Natural killer cell treated with Interleukin-12 subunit alpha and Interleukin-12 subunit beta and Interleukin-15 and Interleukin-18, amount 100 ng/mL, for 72 hours (primary cell): Measurements from ENCODE around the gene POLR2L. TPM values are rescaled to one million over a fixed set of nuclear protein-coding genes. Genes with fewer than 3 reads are reported as not detected.

Experiments used
- ATAC-seq, 2 donors: fragments of 150-1000 bp; cut with Tn5 transposase in 1 of 2; sonication (Bioruptor Pico), chemical (Tn5 transposase) in 1 of 2; 2 replicates each; pipeline ENCODE4 v1.10.0; 2021
- DNase-seq: peaks from one replicate; pipeline ENCODE4 v3.0.0; 2022; ENCODE audit warnings: low spot score
- H3K27ac Mint-ChIP-seq, 2 donors: 1 replicate in 1 of 2; 2 replicates in 1 of 2; pipeline ENCODE4 v1.8.0; 2022; ENCODE audit warnings: mixed read lengths in 2 of 2, mild to moderate bottlenecking in 1 of 2, moderate library complexity in 1 of 2
- H3K27me3 Mint-ChIP-seq, 2 donors: 1 replicate in 1 of 2; 2 replicates in 1 of 2; pipeline ENCODE4 v1.8.0; 2022; ENCODE audit warnings: mixed read lengths in 2 of 2
- H3K36me3 Mint-ChIP-seq: one replicate; pipeline ENCODE4 v1.8.0; 2022; ENCODE audit warnings: mixed read lengths
- H3K4me1 Mint-ChIP-seq, 2 donors: 1 replicate in 1 of 2; 2 replicates in 1 of 2; pipeline ENCODE4 v1.8.0; 2022; ENCODE audit warnings: low read depth in 2 of 2, mixed read lengths in 2 of 2, mild to moderate bottlenecking in 1 of 2
- H3K4me3 Mint-ChIP-seq: one replicate; pipeline ENCODE4 v1.8.0; 2022; ENCODE audit warnings: mixed read lengths
- H3K9me3 Mint-ChIP-seq: 2 replicates; pipeline ENCODE4 v1.8.0; 2022; ENCODE audit warnings: mixed read lengths
- total RNA-seq, 2 donors: library from RNA; stranded (reverse); gene quantifications; one replicate each; pipeline ENCODE4 v1.2.3, GENCODE V29; 2022

Gene POLR2L
- total RNA-seq, 2 donors from 2014 or later, result 97.4 to 97.8 TPM

DNA sequence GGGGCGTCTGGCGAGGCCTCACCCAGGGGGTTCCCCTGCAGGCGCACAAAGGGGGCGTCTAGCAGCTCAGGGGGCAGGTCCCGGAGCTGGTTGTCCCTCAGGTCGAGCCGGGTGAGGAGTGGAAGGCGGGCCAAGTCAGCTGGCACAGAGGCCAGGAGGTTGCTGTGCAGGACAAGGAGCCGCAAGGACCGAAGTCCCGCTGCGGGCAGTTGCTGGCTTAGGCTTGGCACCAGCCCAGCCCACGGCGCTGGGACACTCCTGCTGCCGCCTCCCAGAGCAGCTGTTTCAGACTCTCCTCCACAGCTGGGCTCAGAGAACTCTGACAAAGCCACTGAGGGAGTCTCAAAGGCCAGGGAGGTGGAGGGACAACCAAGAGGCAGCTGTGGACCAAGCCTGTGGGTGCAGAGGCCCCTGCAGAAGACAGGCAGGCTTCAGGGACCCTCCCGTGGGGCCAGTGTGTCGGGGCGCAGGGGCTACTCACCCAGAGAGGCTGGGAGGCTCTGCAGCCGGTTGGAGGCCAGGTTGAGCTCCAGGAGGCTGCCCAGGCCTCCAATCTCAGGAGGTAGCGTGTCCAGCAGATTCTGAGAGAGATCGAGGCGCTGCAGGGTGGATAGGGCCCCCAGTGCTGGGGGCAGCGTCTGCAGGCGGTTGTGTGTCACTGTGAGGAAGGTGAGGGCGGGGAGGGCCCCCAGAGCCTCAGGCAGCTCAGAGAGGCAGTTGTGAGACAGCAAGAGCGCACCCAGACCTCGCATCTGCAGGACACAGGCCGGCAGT, 39.4 kb downstream of the POLR2L start:
- no peak overlapping the region for H3K4me3 Mint-ChIP-seq
- DNase-seq, result no peak
- no peaks in the 10 kb centered on the region for H3K9me3 Mint-ChIP-seq
- ATAC-seq, result no peak
- H3K4me1 Mint-ChIP-seq, result peaks cover 2 to 4% of the 10 kb centered on the region in 2 donors
- no peaks in the 10 kb centered on the region for H3K36me3 Mint-ChIP-seq
- no peak overlapping the region for H3K27ac Mint-ChIP-seq
- H3K27me3 Mint-ChIP-seq, result no peaks in the 10 kb centered on the region

DNA sequence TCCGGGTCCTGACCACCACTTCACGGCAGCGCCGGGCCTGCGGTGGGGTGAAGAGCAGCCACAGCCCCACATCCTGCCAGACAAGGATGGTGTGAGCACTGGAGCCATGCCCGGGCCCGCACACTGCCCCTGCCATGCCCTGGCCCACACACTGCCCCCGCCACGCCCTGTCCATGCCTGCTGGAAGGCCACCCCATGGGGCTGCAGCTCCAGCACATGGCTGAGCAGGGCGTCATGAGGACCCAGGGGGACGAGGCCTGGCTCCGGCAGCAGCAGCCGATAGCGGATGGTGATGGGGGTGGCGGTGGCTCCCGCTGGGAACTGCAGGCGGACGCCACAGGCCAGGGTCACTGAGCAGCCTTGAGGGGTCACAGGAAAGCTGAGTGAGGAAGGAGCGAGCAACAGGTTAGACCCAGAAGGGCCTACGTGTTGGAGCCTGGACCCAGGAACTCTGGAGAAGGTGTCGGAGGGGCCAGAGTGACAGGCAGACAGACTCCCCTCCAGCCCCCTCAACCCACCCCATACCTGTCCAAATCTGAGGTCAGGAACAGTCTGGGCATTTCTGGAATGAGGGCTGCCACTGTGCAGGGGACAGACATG, 40.2 kb downstream of the POLR2L start:
- H3K4me1 Mint-ChIP-seq, result no peaks in the 10 kb centered on the region
- no peaks in the 10 kb centered on the region for H3K27me3 Mint-ChIP-seq
- no peaks in the 10 kb centered on the region for H3K36me3 Mint-ChIP-seq
- H3K27ac Mint-ChIP-seq, result no peak overlapping the region
- DNase-seq, result no peak
- no peaks in the 10 kb centered on the region for H3K9me3 Mint-ChIP-seq
- ATAC-seq, result no peak
- no peak overlapping the region for H3K4me3 Mint-ChIP-seq

DNA sequence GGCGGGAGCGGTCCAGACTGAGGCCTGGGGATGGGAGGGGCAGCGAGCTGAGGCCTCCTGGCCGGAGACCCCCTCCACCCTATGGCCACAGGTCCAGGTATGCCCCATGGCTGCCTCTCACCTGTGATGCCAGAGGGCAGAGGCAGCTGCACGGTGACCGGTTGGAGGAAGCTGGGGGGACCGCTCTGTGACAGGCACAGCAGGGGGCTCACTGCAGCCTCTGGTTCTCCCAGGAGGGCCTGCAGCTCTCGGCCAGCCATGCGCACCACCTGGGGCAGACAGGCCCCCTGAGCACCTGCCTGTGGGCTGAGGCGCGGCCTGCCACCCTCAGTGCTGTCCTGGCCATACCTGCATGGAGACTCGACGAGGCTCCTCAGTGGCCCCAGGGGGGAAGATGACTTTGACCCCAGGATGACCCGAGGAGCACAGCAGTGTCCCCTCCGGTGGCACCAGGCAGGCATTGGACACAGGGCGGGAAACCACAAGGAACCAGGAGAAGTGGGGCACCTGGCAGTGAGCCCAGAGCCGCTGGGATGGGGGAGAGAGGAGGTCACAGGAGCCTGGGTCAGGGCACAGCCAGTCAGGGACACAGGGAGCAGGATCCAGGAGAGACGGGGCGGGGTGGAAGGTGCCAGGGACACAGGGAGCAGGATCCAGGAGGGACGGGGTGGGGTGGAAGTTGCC, 41.1 kb downstream of the POLR2L start:
- Mint-ChIP-seq H3K27ac (no peak overlapping the region), H3K4me3 (no peak overlapping the region), H3K9me3 (no peaks in the 10 kb centered on the region), H3K36me3 (no peaks in the 10 kb centered on the region), H3K27me3 (no peaks in the 10 kb centered on the region), H3K4me1 (peaks cover 2 to 3% of the 10 kb centered on the region in 2 donors)
- DNase-seq, result no peak
- no peak for ATAC-seq

DNA sequence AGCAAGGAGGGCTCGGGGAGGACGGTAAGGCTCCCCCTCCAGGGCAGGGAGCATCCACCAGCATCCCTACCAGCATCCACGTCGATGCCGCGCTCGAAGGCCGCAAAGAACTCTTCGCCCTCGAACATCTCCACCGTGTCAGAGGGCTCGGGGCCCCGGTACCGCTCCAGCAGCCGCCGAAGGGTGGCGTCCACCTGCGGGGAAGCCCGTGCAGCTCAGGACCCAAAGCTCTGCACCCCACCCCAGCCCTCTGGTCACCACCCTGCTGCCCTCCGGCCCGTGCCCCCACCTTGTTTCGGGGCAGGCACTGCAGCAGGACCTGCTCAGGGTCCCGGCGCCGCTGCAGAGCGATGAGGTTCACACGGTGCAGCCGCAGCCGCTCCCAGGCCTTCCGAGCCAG, 41.9 kb downstream of the POLR2L start:
- ATAC-seq, result no peak
- no peaks in the 10 kb centered on the region for H3K9me3 Mint-ChIP-seq
- H3K36me3 Mint-ChIP-seq, result no peaks in the 10 kb centered on the region
- H3K27ac Mint-ChIP-seq, result no peak overlapping the region
- H3K4me1 Mint-ChIP-seq, result peaks cover 7% of the 10 kb centered on the region in 2 donors
- no peak overlapping the region for H3K4me3 Mint-ChIP-seq
- DNase-seq, result no peak
- no peaks in the 10 kb centered on the region for H3K27me3 Mint-ChIP-seq

DNA sequence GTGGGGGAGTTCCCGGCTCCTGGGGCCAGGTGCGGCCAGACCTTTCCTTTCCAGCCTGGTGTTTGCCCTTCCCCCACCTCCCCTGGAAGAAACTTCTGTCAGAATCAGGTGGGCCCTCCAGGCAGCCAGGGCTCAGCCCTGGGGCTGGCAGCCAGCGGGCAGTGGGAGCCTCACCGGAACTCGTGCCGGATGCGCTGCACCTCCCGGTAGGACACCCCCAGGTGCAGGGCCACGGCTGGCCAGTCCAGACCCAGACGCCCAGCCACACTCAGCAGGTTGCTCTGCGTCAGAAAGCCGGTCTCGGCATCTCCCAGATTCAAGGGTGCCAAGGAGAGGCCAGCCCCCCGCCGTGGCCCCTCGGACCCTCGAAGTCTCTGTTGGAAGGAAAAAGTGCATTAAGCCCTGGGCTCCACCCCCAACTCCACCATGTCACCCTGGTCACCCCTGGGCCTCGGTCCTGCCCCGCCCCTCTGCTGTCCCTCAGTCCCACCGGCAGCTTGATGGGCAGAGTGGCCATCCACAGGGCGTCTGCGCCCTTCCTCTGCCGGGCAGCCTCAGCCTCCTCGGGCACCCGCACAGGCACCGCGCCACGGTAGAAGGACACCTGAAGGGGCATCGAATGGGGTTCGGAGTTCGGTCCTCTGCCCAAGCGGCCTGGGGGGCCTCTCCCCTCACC, 42.5 kb downstream of the POLR2L start:
- no peak overlapping the region for H3K27ac Mint-ChIP-seq
- H3K4me1 Mint-ChIP-seq, result peaks cover 7% of the 10 kb centered on the region in 2 donors

GRCh38 chr11:798093-798713, 44.1 kb downstream of the POLR2L start, which contains the start of gene SLC25A22:
TSS of gene SLC25A22 (minus strand) at chr11:798281. CDS start at chr11:795006, 3,275 bp downstream.
- Mint-ChIP-seq H3K36me3 (no peaks in the 10 kb centered on the region), H3K4me3 (peak within 1 kb of the TSS; percentile 97), H3K9me3 (no peaks in the 10 kb centered on the region), H3K27me3 (no peaks in the 10 kb centered on the region), H3K4me1 (peaks cover 7% of the 10 kb centered on the region in 2 donors), H3K27ac (peak within 1 kb of the TSS; percentile 82 to 93)
- ATAC-seq, result peak; percentile 78 to 84
- peak; percentile 88 for DNase-seq

More for the DNA sequence above, 42.5 kb downstream of the POLR2L start:
- H3K4me3 Mint-ChIP-seq, result no peak overlapping the region
- DNase-seq (no peak), ATAC-seq (no peak)
- H3K9me3 Mint-ChIP-seq, result no peaks in the 10 kb centered on the region
- no peaks in the 10 kb centered on the region for H3K36me3 Mint-ChIP-seq
- H3K27me3 Mint-ChIP-seq, result no peaks in the 10 kb centered on the region

- Mint-ChIP-seq H3K27me3 (no peaks in the 10 kb centered on the region), H3K36me3 (no peaks in the 10 kb centered on the region), H3K9me3 (no peaks in the 10 kb centered on the region), H3K27ac (peak overlapping the region; percentile 82 to 93), H3K4me3 (peak overlapping the region; percentile 97), H3K4me1 (peaks cover 7% of the 10 kb centered on the region in 2 donors)
- ATAC-seq (peak; percentile 64 to 70), DNase-seq (peak; percentile 85)
Observed at GRCh38 chr11:797296-798092, 44.8 kb downstream of the POLR2L start.

DNA sequence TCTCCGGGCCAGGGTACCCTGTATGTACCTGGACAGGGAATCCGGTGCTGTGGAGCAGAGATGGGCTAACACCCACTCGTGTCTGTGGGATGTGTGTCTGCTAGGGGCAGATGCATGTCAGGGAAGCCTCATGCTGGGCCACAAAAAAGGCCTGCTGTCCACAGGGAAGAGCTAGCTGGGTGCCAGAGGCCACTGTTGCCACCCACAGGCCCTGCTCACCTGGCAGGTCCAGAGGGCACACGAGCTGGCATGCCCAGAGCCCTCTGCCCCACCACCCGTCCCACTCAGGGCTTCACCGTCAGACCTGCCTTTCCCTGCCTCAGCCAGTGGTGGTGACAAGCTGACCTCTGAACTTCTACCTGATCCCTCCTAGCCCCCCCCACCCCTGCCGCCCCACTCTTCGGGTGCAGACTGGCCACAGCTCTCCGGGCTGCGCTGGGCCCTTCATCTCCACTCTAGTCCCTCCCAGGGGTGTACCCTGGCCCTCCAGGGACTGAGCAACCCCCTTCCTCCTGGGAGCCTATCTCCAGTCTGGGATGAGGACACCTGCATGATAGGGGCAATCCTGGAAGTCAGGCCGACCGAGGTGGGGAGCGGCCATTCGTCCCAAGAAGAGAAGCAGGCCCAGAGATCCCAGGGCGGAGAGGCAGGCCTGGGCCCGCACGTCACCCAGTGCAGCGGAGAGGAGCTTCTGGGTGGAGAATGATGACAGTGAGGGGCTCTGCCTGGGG, 45.6 kb downstream of the POLR2L start:
- ATAC-seq (no peak), DNase-seq (no peak)
- no peaks in the 10 kb centered on the region for H3K27me3 Mint-ChIP-seq
- H3K27ac Mint-ChIP-seq, result peak overlapping the region; percentile 82 to 93
- peak overlapping the region; percentile 97 for H3K4me3 Mint-ChIP-seq
- H3K36me3 Mint-ChIP-seq, result no peaks in the 10 kb centered on the region
- peaks cover 7% of the 10 kb centered on the region in 2 donors for H3K4me1 Mint-ChIP-seq
- H3K9me3 Mint-ChIP-seq, result no peaks in the 10 kb centered on the region

DNA sequence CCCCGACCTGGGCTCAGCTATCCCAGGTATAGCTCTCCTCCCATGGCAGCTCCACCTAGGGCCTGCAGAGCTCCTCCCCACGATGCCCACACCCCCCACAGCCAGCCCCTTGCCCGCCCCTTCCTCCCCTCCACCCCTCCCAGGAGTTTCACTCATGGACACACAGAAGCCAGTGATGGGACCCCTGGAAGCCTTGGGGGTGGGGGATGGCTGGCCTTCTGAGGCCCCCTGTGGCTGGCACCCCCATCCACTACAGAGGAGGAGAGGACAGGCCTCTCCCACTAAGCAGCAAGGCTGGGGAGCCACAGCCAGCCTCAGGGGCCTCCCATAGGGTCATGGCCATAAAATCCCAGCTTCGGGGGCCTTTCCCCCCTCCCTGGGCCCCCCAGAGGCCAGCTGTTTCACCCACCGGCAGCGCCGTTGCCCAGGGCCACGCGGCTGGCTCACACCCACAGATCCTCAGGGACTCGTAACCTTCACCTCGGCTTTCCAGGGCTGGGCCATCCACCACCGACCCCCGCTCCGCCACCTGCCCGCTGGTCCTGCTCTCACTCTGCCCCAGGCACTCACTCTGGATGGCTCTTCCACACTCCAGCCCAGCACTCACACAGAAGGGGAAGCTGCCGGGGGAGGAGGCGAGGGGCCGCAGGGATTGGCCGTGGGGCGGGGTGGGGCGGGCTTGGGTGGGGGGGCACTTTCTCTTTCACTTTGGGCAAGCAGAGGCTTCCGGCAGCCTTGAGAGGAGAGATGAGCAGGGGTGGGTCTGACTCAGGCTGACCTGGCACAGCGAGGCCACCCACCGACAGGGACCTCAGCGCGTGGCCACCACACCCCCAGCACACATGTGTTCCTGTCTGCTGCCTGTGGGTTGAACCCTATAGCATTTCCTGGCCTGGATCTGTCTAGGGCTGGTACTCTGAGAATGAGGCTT, 46.4 kb downstream of the POLR2L start:
- ATAC-seq (peak; percentile 83 to 86), DNase-seq (peak; percentile 91)
- Mint-ChIP-seq H3K4me3 (peak overlapping the region; percentile 97), H3K9me3 (no peaks in the 10 kb centered on the region), H3K27me3 (no peaks in the 10 kb centered on the region), H3K27ac (peak overlapping the region; percentile 82 to 93), H3K4me1 (peaks cover 7 to 10% of the 10 kb centered on the region in 2 donors), H3K36me3 (no peaks in the 10 kb centered on the region)

DNA sequence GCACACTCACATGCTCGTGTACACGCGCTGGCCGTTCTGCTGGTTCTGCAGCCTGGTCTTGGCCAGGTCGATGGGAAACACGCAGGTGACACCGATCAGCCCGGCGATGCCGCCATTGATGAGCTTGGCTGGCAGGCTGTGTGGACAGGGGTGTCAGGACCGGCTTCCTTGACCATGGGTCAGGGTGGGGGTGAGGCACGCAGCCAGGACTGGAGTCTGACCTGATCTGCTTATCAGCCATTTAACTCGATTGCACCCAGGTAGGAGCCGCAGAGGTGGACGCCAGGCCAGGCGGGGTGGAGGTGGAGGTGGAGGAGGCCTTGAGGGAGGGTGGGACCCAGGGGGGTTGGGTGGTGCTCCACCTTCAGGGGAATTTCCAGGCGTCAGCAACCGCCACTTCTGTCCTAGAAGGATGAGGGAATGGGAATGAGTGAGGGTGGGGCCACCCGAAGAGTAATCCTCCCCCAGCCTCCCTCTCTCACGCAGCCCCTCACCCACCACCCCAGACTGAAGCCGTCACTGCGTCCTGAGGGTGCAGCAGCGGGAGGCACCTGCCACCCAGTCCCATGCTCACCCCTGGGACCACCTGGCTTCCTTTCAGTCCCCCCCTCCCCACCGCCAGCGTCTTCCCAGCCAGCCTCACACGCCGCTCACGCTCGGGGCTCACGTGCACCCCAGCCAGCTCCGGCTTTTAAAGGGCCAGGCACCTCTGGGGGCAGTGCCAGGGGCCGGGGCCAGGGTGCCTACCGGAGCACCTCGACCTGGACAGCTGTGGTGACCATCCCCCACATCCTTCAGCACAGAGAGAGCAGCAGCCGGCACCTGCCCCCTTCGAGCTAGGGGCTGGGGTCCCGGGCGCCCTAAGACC, 47.3 kb downstream of the POLR2L start:
- no peak overlapping the region for H3K27ac Mint-ChIP-seq
- no peak for DNase-seq

More for the DNA sequence above, 47.3 kb downstream of the POLR2L start:
- H3K9me3 Mint-ChIP-seq, result no peaks in the 10 kb centered on the region
- peak overlapping the region; percentile 45 for H3K4me3 Mint-ChIP-seq
- ATAC-seq, result no peak
- no peaks in the 10 kb centered on the region for H3K27me3 Mint-ChIP-seq
- H3K36me3 Mint-ChIP-seq, result no peaks in the 10 kb centered on the region
- peaks cover 7 to 10% of the 10 kb centered on the region in 2 donors for H3K4me1 Mint-ChIP-seq
